NCI-H510A (cell line): ENCODE measurements around the gene CPED1.
"Not testable (repeated sequence)": the region's sequence is repeated elsewhere in the genome, so short reads cannot be mapped to it uniquely, and the experiment has no call there.

Experiments used
- DNase-seq: peaks from one replicate; lab custom pipeline; 2025; lab: John Stamatoyannopoulos, UW

Gene CPED1

GRCh38 chr7:121153411-121153810, 164.9 kb downstream of the CPED1 start:
- no peak for DNase-seq

GRCh38 chr7:121153995-121154394, 165.5 kb downstream of the CPED1 start:
- DNase-seq: no peak

GRCh38 chr7:121156825-121157224, 168.3 kb downstream of the CPED1 start:
- DNase-seq: no peak

GRCh38 chr7:121157341-121157751, 168.8 kb downstream of the CPED1 start:
- no peak for DNase-seq

- no peak for DNase-seq
Observed at GRCh38 chr7:121157885-121158590, 169.5 kb downstream of the CPED1 start.

GRCh38 chr7:121158665-121159064, 170.2 kb downstream of the CPED1 start:
- no peak for DNase-seq

GRCh38 chr7:121159553-121159952, 171.0 kb downstream of the CPED1 start:
- DNase-seq: no peak

GRCh38 chr7:121160150-121161008, 171.9 kb downstream of the CPED1 start:
- no peak for DNase-seq

- no peak for DNase-seq
Observed at GRCh38 chr7:121163699-121164098, 175.2 kb downstream of the CPED1 start.

GRCh38 chr7:121164247-121164646, 175.7 kb downstream of the CPED1 start:
- DNase-seq: no peak

- no peak for DNase-seq
Observed at GRCh38 chr7:121166916-121167315, 178.4 kb downstream of the CPED1 start.

- no peak for DNase-seq
Observed at GRCh38 chr7:121167971-121168370, 179.5 kb downstream of the CPED1 start.

GRCh38 chr7:121169469-121169868, 181.0 kb downstream of the CPED1 start:
- DNase-seq: no peak

GRCh38 chr7:121172484-121172883, 184.0 kb downstream of the CPED1 start:
- no peak for DNase-seq

GRCh38 chr7:121175826-121176225, 187.3 kb downstream of the CPED1 start:
- DNase-seq: no peak

- no peak for DNase-seq
Observed at GRCh38 chr7:121178452-121178851, 189.9 kb downstream of the CPED1 start.

GRCh38 chr7:121178869-121179497, 190.5 kb downstream of the CPED1 start:
- DNase-seq: no peak

- no peak for DNase-seq
Observed at GRCh38 chr7:121180436-121181063, 192.0 kb downstream of the CPED1 start.

- DNase-seq: no peak
Observed at GRCh38 chr7:121181357-121181756, 192.8 kb downstream of the CPED1 start.

- DNase-seq: no peak
Observed at GRCh38 chr7:121182281-121182680, 193.8 kb downstream of the CPED1 start.

GRCh38 chr7:121182902-121183301, 194.4 kb downstream of the CPED1 start:
- no peak for DNase-seq

GRCh38 chr7:121183883-121184282, 195.4 kb downstream of the CPED1 start:
- not testable (repeated sequence) for DNase-seq
